ENCODE data around the gene L3MBTL4.

Gene L3MBTL4

GRCh38 chr18:6255886-6256285, 158.8 kb downstream of the L3MBTL4 start:
- DNase-seq, result no peak

GRCh38 chr18:6255116-6255705, 159.5 kb downstream of the L3MBTL4 start:
- no peak for DNase-seq

- DNase-seq, result no peak
These were observed 160.3 kb downstream of the L3MBTL4 start for GRCh38 chr18:6254456-6254855.

GRCh38 chr18:6251084-6251483, 163.6 kb downstream of the L3MBTL4 start:
- no peak for DNase-seq

GRCh38 chr18:6249788-6250187, 164.9 kb downstream of the L3MBTL4 start:
- peak in 4 of 56 donors; percentile 4 to 18 (median 8) for DNase-seq

- DNase-seq, result no peak
These were observed 165.5 kb downstream of the L3MBTL4 start for GRCh38 chr18:6249170-6249569.

- DNase-seq, result no peak
These were observed 166.7 kb downstream of the L3MBTL4 start for GRCh38 chr18:6248017-6248416.

- DNase-seq, result no peak
These were observed 172.7 kb downstream of the L3MBTL4 start for GRCh38 chr18:6242004-6242403.

GRCh38 chr18:6239716-6240115, 175.0 kb downstream of the L3MBTL4 start:
- DNase-seq, result no peak

GRCh38 chr18:6236258-6236657, 178.5 kb downstream of the L3MBTL4 start:
- DNase-seq, result no peak

- DNase-seq, result peak in 2 of 56 donors; percentile 9 to 23
These were observed 192.4 kb downstream of the L3MBTL4 start for GRCh38 chr18:6222271-6222670.

- DNase-seq, result no peak
These were observed 193.1 kb downstream of the L3MBTL4 start for GRCh38 chr18:6221602-6222014.

GRCh38 chr18:6220129-6220528, 194.6 kb downstream of the L3MBTL4 start:
- no peak for DNase-seq

GRCh38 chr18:6219116-6219717, 195.5 kb downstream of the L3MBTL4 start:
- peak in 9 of 56 donors; percentile 2 to 32 (median 10) for DNase-seq

GRCh38 chr18:6215888-6216287, 198.8 kb downstream of the L3MBTL4 start:
- DNase-seq, result no peak

- DNase-seq, result no peak
These were observed 203.6 kb downstream of the L3MBTL4 start for GRCh38 chr18:6211174-6211504.

GRCh38 chr18:6210349-6211173, 204.2 kb downstream of the L3MBTL4 start:
- no peak for DNase-seq

- no peak for DNase-seq
These were observed 206.8 kb downstream of the L3MBTL4 start for GRCh38 chr18:6207941-6208340.

- no peak for DNase-seq
These were observed 207.6 kb downstream of the L3MBTL4 start for GRCh38 chr18:6207116-6207515.

GRCh38 chr18:6205706-6206105, 209.0 kb downstream of the L3MBTL4 start:
- no peak for DNase-seq

GRCh38 chr18:6204476-6204875, 210.2 kb downstream of the L3MBTL4 start:
- no peak for DNase-seq

- no peak for DNase-seq
These were observed 210.9 kb downstream of the L3MBTL4 start for GRCh38 chr18:6203791-6204190.

- no peak for DNase-seq
These were observed 211.8 kb downstream of the L3MBTL4 start for GRCh38 chr18:6202861-6203260.

Data from nucleus accumbens (tissue), 56 donors.